HG03575 (cell line): ENCODE measurements around the gene FLNB.
A peak's percentile ranks its signal among the peaks of the same experiment; 100 is the strongest.

Experiments
- ATAC-seq: cut with Tn5 transposase; IDR thresholded peaks from one replicate; pipeline ENCODE4 v1.9.1; 2021; ENCODE audit not compliant: unreplicated experiment, insufficient number of reproducible peaks, low FRiP score; ENCODE audit errors: extremely low read depth

The FLNB gene

GRCh38 chr3:58203541-58203940, 195.3 kb downstream of the FLNB start:
- ATAC-seq: no peak

DNA sequence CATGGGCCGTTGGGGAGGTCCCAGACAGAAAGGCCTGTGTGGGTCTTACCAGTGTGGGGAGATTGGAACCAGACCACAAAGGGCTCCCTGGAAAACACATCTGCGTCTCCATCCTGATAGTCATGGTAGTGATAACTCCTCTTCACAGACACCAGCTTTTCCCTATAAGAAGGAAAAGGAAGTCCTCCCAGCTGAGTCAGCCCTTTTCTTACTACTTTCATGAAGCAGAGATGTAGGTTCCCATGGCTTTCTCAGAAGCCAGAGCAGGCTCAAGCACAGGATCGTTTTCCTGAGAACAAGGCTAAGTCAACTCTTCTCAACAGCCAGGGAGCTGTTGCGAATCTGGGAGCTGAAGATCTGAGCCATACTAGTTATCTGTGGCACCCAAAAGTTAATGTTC, 196.5 kb downstream of the FLNB start:
- ATAC-seq: no peak

DNA sequence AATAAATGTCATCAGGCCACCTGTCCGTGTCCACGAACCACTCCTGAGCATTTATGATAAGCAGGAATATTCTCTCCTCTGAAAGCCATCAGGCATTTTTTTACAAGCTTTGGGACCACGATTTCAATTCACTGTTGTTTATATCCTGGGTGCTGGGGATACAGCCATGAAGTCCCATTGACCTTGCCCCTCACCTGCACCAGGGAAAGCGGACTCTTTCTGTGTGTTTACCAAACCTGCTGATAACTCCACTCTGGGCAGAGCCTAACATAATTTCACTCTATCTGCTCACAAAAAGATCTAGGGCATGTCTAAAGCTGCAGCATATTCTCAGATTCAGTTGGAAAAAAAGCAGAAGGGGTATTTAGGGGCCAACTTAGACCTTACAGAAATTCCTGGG, 197.8 kb downstream of the FLNB start:
- no peak for ATAC-seq

GRCh38 chr3:58206406-58207011, 198.3 kb downstream of the FLNB start:
- ATAC-seq: no peak

GRCh38 chr3:58207954-58208353, 199.7 kb downstream of the FLNB start:
- no peak for ATAC-seq

DNA sequence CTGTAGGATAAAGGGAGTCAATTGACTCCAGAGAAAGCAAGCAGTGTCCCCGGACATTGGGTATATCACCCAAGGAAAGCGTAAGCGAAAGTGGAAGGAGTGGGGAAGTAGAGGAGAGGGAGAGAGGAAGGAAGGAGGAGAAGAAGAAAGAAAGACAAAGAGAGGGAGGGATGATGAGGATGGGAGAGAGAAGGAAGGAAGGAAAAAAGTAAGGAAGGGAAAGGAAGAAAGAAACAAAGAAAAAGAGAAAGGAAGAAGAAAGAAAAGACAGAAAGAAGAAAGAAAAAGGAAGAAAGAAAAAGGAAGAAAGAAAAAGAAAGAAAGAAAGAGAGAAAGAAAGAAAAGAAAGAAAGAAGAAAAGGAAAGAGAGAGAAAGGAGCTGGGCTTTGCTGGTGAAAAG, 201.7 kb downstream of the FLNB start:
- no peak for ATAC-seq

DNA sequence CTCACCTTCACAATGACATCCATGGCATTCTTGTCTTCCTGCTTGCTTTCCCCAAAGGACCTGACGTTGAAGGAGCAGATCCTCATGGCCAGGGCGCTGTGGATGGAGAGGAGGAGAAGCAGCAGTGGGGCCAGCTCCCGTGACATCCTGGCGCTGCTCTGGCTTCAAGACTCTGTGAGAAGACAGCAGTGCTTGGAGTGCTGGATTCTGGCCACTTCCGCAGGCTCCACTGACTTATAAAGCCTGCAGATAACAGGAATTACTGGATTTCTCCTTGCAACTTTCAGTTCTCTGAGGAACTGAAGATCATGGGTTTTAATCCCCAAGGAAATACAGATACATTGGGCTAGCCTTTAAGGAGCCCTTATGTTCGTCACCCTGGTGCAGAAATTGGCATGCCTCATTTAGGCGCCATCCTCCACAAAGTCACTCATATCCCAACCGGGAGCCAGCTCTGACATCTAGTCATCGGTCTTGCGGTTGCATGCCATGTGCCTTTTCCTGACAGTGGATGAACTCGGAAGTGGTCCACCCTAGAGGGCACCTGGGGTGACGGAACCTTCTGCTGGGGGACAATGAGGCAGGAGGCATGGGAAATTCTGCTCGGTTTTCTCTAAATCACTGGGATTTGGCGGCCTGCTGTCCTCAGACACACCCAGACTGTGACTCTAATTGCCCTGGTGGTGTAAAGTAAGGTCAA, 202.7 kb downstream of the FLNB start, which contains the start of gene DNASE1L3:
DNASE1L3 (minus strand) TSS at position 212 of the 700 bp plus-strand sequence; CDS start at position 146, 66 bp downstream.
- no peak for ATAC-seq

GRCh38 chr3:58214484-58215316, 206.5 kb downstream of the FLNB start:
- ATAC-seq: peak; percentile 59

DNA sequence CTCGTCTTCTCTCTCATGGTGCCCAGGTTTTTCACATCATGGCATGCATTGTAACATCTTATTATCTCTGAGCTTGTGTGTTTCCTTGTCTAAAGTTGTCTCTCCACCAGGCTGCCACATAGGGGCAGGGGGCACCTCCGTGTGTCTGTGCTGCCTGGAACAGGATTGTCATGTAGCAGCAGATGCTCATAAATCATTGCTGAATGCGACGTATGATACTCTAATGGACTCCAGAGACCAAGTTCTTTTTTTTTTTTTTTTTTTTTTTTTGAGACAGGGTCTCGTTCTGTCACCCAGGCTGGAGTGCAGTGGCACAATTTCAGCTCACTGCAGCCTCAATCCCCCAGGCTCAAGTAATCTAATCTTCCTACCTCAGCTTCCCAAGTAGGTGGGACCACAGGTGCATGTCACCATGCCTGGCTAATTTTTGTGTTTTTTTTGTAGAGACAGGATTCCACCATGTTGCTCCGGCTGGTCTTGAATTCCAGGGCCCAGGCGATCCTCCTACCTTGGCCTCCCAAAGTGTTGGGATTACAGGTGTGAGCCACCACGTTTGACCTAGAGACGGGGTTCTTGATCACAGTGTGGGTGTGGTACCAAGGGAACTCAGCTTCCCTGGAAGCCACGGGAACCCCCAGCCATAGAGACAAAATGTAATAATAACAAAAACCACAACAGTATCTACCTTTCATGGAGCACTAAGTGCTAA, 207.2 kb downstream of the FLNB start:
- ATAC-seq: no peak

DNA sequence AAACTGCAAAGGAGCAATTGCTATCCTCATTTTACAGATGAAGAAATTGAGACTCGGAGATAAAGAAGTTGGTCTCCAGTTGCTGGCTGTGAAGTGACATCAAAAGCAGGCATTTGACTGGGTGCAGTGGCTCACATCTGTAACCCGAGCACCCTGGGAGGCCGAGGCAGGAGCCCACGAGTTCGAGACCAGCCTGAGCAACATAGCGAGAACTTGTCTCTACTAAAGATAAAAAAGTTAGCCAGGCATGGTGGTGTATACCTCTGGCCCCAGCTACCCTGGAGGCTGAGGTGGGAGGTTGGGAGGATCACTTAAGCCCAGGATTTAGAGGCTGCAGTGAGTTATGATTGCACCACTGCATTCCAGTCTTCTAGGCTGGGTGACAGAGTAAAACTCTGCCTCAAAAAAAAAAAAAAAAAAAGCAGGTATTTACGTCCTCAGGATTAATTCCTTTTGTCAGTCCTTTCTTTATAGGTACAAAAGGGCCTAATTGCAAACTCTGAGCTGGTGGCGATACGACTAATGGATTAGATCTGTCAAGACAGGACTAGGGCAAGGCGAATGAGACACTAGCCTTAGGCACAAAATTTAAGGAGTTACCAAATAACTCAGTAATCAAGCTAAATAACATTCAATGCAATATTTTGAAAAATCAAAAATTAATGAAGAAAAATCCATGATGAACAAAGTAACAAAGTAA, 208.4 kb downstream of the FLNB start:
- no peak for ATAC-seq

DNA sequence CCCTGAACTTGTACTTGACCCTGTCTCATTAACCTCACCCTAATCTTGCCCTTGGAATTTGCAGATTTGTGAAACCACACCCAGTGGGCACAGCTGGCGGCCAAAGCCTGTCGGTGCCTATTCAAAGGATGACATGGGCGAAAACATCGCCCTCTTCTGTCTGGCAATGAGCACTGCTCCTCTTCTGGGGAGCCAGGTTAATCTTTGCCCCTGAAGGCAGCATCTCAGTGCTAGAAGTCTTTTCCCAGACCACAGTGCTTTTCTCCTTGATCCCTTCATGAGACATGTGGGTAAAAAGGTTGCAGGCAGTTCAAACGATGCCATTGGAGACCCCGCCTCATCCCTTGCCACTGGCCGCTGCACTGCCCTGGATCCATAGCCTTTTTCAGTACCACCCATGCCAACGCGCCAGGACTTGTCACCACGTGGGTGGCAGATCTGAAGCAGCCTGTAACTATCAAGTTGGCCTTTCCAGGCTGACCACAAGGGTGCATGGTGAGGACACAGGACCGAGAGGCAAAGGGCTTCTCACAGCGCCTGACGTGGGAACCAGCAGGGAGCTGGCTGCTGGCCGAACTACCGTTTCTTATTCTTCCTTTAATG, 209.1 kb downstream of the FLNB start:
- ATAC-seq: no peak

DNA sequence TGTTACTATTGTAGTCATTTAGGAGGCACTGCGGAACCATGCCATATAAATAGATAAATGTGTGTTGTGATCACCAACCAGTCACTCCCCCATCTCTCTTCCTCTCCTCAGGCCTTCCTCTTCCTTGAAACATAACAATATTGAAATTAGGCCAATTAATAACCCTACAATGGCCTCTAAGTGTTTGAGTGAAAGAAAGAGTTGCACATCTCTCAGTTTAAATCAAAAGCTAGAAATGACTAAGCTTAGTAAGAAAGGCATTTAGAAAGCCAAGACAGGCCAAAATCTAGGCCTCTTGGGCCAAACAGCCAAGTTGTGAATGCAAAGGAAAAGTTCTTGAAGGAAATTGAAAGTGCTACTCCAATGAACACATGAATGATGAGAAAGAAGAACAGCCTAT, 210.7 kb downstream of the FLNB start:
- ATAC-seq: no peak
